Amniotic epithelial cell (primary cell): ENCODE data around the gene ELOVL1.
"Not testable (repeated sequence)": the region's sequence is repeated elsewhere in the genome, so short reads cannot be mapped to it uniquely, and the experiment has no call there.

ENCODE experiments used
- DNase-seq: peaks from one replicate; pipeline ENCODE4 v3.0.0-alpha.2; 2010; ENCODE audit warnings: low read depth

ELOVL1 gene

GRCh38 chr1:43381612-43382011, 13.8 kb upstream of the ELOVL1 start:
- DNase-seq: no peak

- no peak for DNase-seq
These were observed 11.7 kb upstream of the ELOVL1 start for GRCh38 chr1:43379476-43379875.

- DNase-seq: no peak
These were observed 10.0 kb upstream of the ELOVL1 start for GRCh38 chr1:43377831-43378230.

GRCh38 chr1:43376723-43377235, 9.0 kb upstream of the ELOVL1 start:
- no peak for DNase-seq

GRCh38 chr1:43373066-43373940, 5.5 kb upstream of the ELOVL1 start:
- DNase-seq: peak; percentile 65

GRCh38 chr1:43372172-43372571, 4.4 kb upstream of the ELOVL1 start:
- DNase-seq: no peak

GRCh38 chr1:43370564-43370963, 2.8 kb upstream of the ELOVL1 start:
- DNase-seq: no peak

- DNase-seq: not testable (repeated sequence)
These were observed 2.0 kb upstream of the ELOVL1 start for GRCh38 chr1:43369779-43370178.

GRCh38 chr1:43368646-43369020, 822 bp upstream of the ELOVL1 start:
- DNase-seq: no peak

GRCh38 chr1:43367026-43367903, 546 bp downstream of the ELOVL1 start:
- peak; percentile 30 for DNase-seq

GRCh38 chr1:43366601-43367025, 1.2 kb downstream of the ELOVL1 start:
- DNase-seq: no peak

- no peak for DNase-seq
These were observed 1.6 kb downstream of the ELOVL1 start for GRCh38 chr1:43366179-43366578.

- DNase-seq: no peak
These were observed 2.1 kb downstream of the ELOVL1 start for GRCh38 chr1:43365678-43366077.

GRCh38 chr1:43363935-43364525, 3.8 kb downstream of the ELOVL1 start:
- DNase-seq: no peak

GRCh38 chr1:43363283-43363934, 4.4 kb downstream of the ELOVL1 start:
- no peak for DNase-seq

- DNase-seq: no peak
These were observed 7.2 kb downstream of the ELOVL1 start for GRCh38 chr1:43360616-43361015.

- DNase-seq: no peak
These were observed 8.1 kb downstream of the ELOVL1 start for GRCh38 chr1:43359696-43360095.

GRCh38 chr1:43358746-43359693, 8.8 kb downstream of the ELOVL1 start, which contains the start of gene CDC20:
Gene CDC20, plus strand, starts transcription at chr1:43358981. Its CDS starts 235 bp downstream, at chr1:43359216.
- peak; percentile 90 for DNase-seq

GRCh38 chr1:43358121-43358745, 9.6 kb downstream of the ELOVL1 start:
- peak; percentile 49 for DNase-seq

GRCh38 chr1:43357251-43357650, 10.6 kb downstream of the ELOVL1 start:
- no peak for DNase-seq
